Gastroesophageal sphincter (tissue), 4 donors: ENCODE data around the gene IYD. TPM values are rescaled to one million over a fixed set of nuclear protein-coding genes. Genes with fewer than 3 reads are reported as not detected.
"Not testable (repeated sequence)": the region's sequence is repeated elsewhere in the genome, so short reads cannot be mapped to it uniquely, and the experiment has no call there.

Source experiments
- ATAC-seq: fragments of 150-250 bp; one replicate; pipeline ENCODE4 v1.9.1; 2016; ENCODE audit warnings: mild to moderate bottlenecking, moderate library complexity
- H3K27ac ChIP-seq, 4 donors: fragments of 200-600 bp; sonication (generic) in 3 of 4; 1 replicate in 3 of 4; 2 replicates in 1 of 4; pipeline ENCODE4 v1.5.1; 2016 to 2019
- H3K27me3 ChIP-seq: fragments of 200-600 bp; sonication (generic); one replicate; pipeline ENCODE4 v1.5.1; 2019
- H3K36me3 ChIP-seq, 2 donors: fragments of 200-600 bp; sonication (generic); one replicate each; pipeline ENCODE4 v1.5.1; 2019; ENCODE audit warnings: control low read depth in 1 of 2
- H3K4me1 ChIP-seq, 3 donors: fragments of 200-600 bp; sonication (generic); 1 replicate in 2 of 3; 2 replicates in 1 of 3; pipeline ENCODE4 v1.5.1; 2016 to 2019; ENCODE audit warnings: control low read depth in 2 of 3
- H3K4me3 ChIP-seq, 2 donors: fragments of 200-600 bp; sonication (generic); one replicate each; pipeline ENCODE4 v1.5.1; 2019; ENCODE audit warnings: mild to moderate bottlenecking in 1 of 2, moderate library complexity in 1 of 2
- H3K9me3 ChIP-seq, 3 donors: fragments of 200-600 bp; sonication (generic); one replicate each; pipeline ENCODE4 v1.5.1; 2017 to 2019; ENCODE audit warnings: control low read depth in 2 of 3
- EP300 ChIP-seq: sonication (generic); formaldehyde crosslinking; IDR thresholded peaks from one replicate; pipeline ENCODE4 v1.6.1; 2017; ENCODE audit warnings: antibody characterized with exemption, mild to moderate bottlenecking
- POLR2A ChIP-seq, 2 donors: fragments of 450-650 bp; IDR thresholded peaks; one replicate each; pipeline ENCODE4 v1.6.1; 2017; ENCODE audit warnings: antibody characterized with exemption in 2 of 2, mild to moderate bottlenecking in 2 of 2, moderate library complexity in 1 of 2
- POLR2AphosphoS5 ChIP-seq: sonication (generic); formaldehyde crosslinking; IDR thresholded peaks from one replicate; pipeline ENCODE4 v1.6.1; 2017; ENCODE audit warnings: antibody characterized with exemption
- WGBS, 2 donors: methylation state at CpG; one replicate each; pipeline ENCODE4 v1.1.5; 2018; ENCODE audit warnings: low coverage in 1 of 2; 5-methylcytosine and 5-hydroxymethylcytosine counted together
- total RNA-seq, 4 donors: library from RNA; depleted of rRNA; stranded (reverse); fragments of >200 nt; gene quantifications; one replicate each; pipeline ENCODE4 v1.1.0, GENCODE V29; 2016
- TF ChIP-seq, protein P1 (sequence below), 4 experiments: fragments of 200-600 bp in 2 of 4; fragments of 450-650 bp in 2 of 4; sonication (generic) in 1 of 4; IDR thresholded peaks; one replicate each; pipeline ENCODE4 v1.5.1; 2017 to 2019; ENCODE audit warnings: antibody characterized with exemption in 4 of 4, mild to moderate bottlenecking in 2 of 4, moderate library complexity in 2 of 4

Gene IYD
- total RNA-seq, 4 donors from 2014 or later, result not detected

DNA sequence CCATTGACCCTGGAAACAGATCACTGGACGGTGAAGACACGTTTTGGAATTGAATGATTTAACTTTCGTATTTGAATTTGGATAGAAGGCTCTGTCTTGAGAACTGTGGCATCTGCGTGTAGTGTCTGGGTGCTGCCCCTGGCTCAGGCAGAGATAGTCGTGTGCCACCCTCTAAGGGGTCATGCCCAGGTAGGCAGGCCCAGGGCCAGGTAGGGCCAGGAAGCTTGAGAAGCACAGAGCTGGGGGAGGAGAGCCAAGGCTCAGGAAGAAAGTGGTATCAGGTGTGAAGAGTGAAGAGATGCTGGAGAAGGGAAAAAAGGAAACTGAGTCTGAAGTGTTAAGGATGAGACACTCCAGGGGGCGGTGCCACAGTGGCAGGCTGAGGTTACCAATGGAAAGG is 75.5 kb downstream of the IYD start:
- H3K27ac ChIP-seq, result no peak overlapping the region
- ATAC-seq, result no peak
- H3K4me3 ChIP-seq, result no peak overlapping the region
- no peaks in the 10 kb centered on the region for H3K36me3 ChIP-seq
- TF ChIP-seq, protein P1, sequence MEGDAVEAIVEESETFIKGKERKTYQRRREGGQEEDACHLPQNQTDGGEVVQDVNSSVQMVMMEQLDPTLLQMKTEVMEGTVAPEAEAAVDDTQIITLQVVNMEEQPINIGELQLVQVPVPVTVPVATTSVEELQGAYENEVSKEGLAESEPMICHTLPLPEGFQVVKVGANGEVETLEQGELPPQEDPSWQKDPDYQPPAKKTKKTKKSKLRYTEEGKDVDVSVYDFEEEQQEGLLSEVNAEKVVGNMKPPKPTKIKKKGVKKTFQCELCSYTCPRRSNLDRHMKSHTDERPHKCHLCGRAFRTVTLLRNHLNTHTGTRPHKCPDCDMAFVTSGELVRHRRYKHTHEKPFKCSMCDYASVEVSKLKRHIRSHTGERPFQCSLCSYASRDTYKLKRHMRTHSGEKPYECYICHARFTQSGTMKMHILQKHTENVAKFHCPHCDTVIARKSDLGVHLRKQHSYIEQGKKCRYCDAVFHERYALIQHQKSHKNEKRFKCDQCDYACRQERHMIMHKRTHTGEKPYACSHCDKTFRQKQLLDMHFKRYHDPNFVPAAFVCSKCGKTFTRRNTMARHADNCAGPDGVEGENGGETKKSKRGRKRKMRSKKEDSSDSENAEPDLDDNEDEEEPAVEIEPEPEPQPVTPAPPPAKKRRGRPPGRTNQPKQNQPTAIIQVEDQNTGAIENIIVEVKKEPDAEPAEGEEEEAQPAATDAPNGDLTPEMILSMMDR (IDR thresholded peaks at IDR 0.05), result no peak
- TF ChIP-seq EP300 (no peak), POLR2A (IDR thresholded peaks at IDR 0.05) (no peak), POLR2AphosphoS5 (no peak)
- 69 to 70% methylated on average over 6 of the region's 6 CpGs for WGBS, 2 donors
- peaks cover 0 to 13% (median 0%) of the 10 kb centered on the region in 3 donors for H3K9me3 ChIP-seq
- no peaks in the 10 kb centered on the region for H3K27me3 ChIP-seq
- H3K4me1 ChIP-seq, result no peaks in the 10 kb centered on the region

DNA sequence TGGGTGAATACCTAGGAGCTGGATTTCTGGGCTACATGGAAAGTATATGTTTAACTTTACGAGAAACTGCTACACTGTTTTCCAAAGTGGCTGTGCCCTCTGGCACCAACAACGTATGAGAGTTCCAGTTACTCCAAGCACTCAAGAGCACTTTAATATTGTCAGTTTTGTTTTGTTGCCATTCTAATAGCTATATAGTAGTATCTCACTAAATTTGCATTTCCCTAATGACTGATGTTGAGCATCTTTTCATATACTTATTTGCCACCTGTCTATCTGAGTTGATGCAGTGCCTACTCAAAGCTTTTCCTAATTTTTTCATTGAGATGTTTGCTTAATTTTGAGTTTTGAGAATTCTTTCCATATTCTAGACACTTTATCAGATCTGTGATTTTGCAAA is 76.7 kb downstream of the IYD start:
- Histone ChIP-seq H3K4me3 (no peak overlapping the region), H3K9me3 (peaks cover 0 to 2% (median 0%) of the 10 kb centered on the region in 3 donors), H3K4me1 (no peaks in the 10 kb centered on the region), H3K36me3 (no peaks in the 10 kb centered on the region), H3K27me3 (no peaks in the 10 kb centered on the region), H3K27ac (no peak overlapping the region)
- no peak for ATAC-seq
- TF ChIP-seq EP300 (no peak), POLR2AphosphoS5 (no peak), POLR2A (IDR thresholded peaks at IDR 0.05) (no peak)
- TF ChIP-seq, protein P1 (IDR thresholded peaks at IDR 0.05), result no peak
- 85 to 92% methylated on average over 2 of the region's 2 CpGs for WGBS, 2 donors

DNA sequence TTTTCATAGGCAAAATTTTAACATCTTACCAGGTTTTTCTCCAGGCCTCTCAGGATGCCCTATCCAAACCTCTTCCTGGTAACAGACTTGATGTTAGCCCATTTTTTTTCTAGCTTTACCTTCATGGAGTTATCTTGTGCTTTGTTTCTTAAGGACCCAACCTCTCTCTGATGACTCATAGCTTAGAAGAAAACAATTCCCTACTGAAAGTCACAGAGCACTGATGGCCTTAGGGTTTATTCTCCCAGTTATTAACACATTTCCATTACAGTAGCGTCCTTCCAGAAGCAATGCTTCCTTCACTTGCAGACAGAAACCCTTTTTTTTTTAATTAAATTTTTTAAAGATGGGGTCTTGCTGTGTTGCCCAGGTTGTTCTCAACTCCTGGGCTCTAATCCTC is 79.4 kb downstream of the IYD start:
- Histone ChIP-seq H3K36me3 (no peaks in the 10 kb centered on the region), H3K9me3 (no peaks in the 10 kb centered on the region), H3K27ac (no peak overlapping the region), H3K27me3 (no peaks in the 10 kb centered on the region), H3K4me3 (no peak overlapping the region), H3K4me1 (no peaks in the 10 kb centered on the region)
- ATAC-seq, result no peak
- TF ChIP-seq, protein P1 (IDR thresholded peaks at IDR 0.05), result no peak
- TF ChIP-seq EP300 (no peak), POLR2AphosphoS5 (no peak), POLR2A (IDR thresholded peaks at IDR 0.05) (no peak)
- 83 to 89% methylated on average over 1 of the region's 1 CpG for WGBS, 2 donors

DNA sequence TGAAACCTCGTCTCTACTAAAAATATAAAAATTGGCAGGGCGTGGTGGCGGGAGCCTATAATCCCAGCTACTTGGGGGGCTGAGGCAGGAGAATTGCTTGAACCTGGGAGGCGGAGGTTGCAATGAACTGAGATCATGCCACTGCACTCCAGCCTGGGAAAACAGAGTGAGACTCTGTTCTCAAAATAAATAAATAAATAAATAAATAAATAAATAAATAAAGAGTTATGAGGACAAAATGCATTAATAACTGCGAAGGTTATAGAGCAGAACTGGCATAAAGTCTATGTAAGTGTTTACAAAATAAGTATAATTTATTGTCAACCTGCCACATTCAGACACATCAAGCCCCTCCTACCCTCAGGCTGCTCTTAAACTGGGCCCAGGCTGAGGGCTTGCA is 80.2 kb downstream of the IYD start:
- not testable (repeated sequence) for H3K4me3 ChIP-seq, H3K36me3 ChIP-seq, H3K9me3 ChIP-seq, H3K4me1 ChIP-seq, ATAC-seq, H3K27ac ChIP-seq, H3K27me3 ChIP-seq
- WGBS, 2 donors, result 95% methylated on average over 4 of the region's 5 CpGs; no CpG with 5 or more reads in 1 of the 2 donors

DNA sequence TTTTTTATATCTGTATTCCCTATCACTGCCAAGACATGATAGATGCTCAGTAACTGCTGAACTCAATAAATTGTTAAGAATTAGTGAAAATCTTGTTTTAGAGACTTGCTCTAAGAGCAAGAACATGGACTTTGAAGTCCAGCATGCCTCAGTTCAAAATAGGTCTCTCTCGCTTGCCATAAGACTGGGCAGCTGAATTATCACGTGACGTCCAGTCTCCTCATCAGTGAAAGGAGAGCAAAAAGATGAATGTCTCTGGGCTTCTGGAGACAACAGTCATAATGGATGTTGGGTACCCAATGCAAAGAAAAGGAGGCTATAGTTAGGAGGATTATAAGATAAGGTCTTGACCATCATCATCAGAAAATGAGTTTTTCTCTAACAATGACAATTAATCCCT is 82.1 kb downstream of the IYD start:
- Histone ChIP-seq H3K27me3 (no peaks in the 10 kb centered on the region), H3K27ac (no peak overlapping the region), H3K4me1 (no peaks in the 10 kb centered on the region), H3K9me3 (no peaks in the 10 kb centered on the region), H3K4me3 (no peak overlapping the region), H3K36me3 (no peaks in the 10 kb centered on the region)
- ATAC-seq, result no peak
- WGBS, 2 donors, result 92 to 96% methylated on average over 3 of the region's 3 CpGs
- TF ChIP-seq, protein P1 (IDR thresholded peaks at IDR 0.05), result no peak
- TF ChIP-seq POLR2AphosphoS5 (no peak), POLR2A (IDR thresholded peaks at IDR 0.05) (no peak), EP300 (no peak)
